ENCODE data around the gene YIPF1. TPM values are rescaled to one million over a fixed set of nuclear protein-coding genes. Genes with fewer than 3 reads are reported as not detected.

YIPF1 gene
- total RNA-seq, 2 experiments from 2014 or later = 4.3 to 5.5 TPM

DNA sequence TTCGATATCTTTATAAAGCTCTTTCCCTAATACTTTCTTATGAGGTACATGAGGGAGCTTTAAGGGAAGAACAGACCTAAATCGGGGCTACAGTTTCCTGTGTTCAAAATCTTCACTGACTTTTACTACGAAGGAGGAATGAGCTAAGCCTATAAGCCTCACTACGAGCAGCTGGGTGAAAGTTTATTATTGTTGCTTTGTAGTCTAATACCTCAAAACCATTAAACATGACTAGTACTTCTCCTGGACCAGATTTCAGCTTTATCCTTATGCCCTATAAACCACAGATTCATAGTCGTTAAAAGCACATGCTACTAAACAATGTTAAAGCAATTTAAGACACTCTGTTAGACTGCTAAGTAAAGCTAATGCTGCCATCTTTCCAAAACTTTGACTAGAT is 81.7 kb downstream of the YIPF1 start:
- POLR2A ChIA-PET = no interaction called here
- Mint-ChIP-seq H3K4me1 (ENCODE audit: low read depth) (no peaks in the 10 kb centered on the region), H3K27me3 (no peaks in the 10 kb centered on the region), H3K9me3 (no peaks in the 10 kb centered on the region), H3K36me3 (ENCODE audit: low read depth) (peaks cover 90% of the 10 kb centered on the region), H3K27ac (no peak overlapping the region), H3K4me3 (no peak overlapping the region)
- TF ChIP-seq, protein P1, sequence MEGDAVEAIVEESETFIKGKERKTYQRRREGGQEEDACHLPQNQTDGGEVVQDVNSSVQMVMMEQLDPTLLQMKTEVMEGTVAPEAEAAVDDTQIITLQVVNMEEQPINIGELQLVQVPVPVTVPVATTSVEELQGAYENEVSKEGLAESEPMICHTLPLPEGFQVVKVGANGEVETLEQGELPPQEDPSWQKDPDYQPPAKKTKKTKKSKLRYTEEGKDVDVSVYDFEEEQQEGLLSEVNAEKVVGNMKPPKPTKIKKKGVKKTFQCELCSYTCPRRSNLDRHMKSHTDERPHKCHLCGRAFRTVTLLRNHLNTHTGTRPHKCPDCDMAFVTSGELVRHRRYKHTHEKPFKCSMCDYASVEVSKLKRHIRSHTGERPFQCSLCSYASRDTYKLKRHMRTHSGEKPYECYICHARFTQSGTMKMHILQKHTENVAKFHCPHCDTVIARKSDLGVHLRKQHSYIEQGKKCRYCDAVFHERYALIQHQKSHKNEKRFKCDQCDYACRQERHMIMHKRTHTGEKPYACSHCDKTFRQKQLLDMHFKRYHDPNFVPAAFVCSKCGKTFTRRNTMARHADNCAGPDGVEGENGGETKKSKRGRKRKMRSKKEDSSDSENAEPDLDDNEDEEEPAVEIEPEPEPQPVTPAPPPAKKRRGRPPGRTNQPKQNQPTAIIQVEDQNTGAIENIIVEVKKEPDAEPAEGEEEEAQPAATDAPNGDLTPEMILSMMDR (IDR thresholded peaks at IDR 0.05) = no peak
- CTCF ChIA-PET = no interaction called here
- Histone ChIP-seq H3K4me3 (ENCODE audit: low read length) (no peak overlapping the region), H3K27me3 (ENCODE audit: control insufficient read depth in 1 of 2, insufficient read depth in 2 of 2, low read length in 2 of 2) (no peaks in the 10 kb centered on the region), H3K27ac (ENCODE audit: low read depth in 1 of 2, low read length in 2 of 2) (no peak overlapping the region), H3K36me3 (ENCODE audit: insufficient read depth, low read length) (peaks cover 53% of the 10 kb centered on the region), H3K4me1 (ENCODE audit: insufficient read depth, low read length) (no peaks in the 10 kb centered on the region), H3K9me3 (ENCODE audit: control insufficient read depth in 1 of 2, insufficient read depth in 1 of 2, low read length in 2 of 2) (no peaks in the 10 kb centered on the region)
- ATAC-seq (ENCODE audit: poor library complexity) (no peak), DNase-seq (no peak)
- intact Hi-C loops (cut with DNase I, micrococcal nuclease) = no loop called here

DNA sequence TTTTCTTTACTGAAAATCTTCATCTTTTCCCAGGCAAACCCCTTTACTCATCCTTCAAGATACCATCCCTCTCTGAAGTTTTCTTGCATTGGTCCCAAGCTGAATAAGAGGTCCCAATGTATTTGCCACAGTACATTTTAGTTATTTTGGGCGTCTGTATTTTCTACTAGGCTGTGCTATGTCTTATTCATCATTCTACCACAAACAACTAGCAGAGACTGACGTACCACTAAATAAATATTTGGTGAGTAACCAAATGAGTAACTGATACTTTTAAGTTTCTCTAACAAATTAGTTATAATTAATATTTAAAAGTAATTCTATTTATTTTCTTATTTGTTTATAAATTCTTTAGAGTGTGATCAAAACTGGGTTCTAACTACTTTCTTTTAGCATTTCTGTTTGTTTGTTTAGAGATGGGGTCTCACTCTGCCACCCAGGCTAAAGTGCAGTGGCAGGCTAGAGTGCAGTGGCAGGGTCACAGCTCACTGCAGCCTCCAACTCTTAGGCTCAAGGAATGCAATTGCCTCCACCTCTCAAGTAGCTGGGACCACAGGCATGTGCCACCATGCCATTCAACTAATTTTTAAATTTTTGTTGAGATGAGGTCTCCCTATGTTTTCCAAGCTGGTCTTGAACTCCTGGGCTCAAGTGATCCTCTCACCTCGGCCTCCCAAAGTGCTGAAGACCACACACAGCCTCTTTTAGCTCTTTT is 84.6 kb downstream of the YIPF1 start:
- H3K4me1 Mint-ChIP-seq (ENCODE audit: low read depth) = no peaks in the 10 kb centered on the region
- no peak overlapping the region for H3K4me3 ChIP-seq (ENCODE audit: low read length)
- H3K9me3 ChIP-seq (ENCODE audit: control insufficient read depth in 1 of 2, insufficient read depth in 1 of 2, low read length in 2 of 2) = no peaks in the 10 kb centered on the region
- TF ChIP-seq, protein P1 (IDR thresholded peaks at IDR 0.05) = no peak
- H3K36me3 Mint-ChIP-seq (ENCODE audit: low read depth) = peaks cover 90% of the 10 kb centered on the region
- no peak overlapping the region for H3K27ac ChIP-seq (ENCODE audit: low read depth in 1 of 2, low read length in 2 of 2)
- no peak overlapping the region for H3K27ac Mint-ChIP-seq
- ATAC-seq (ENCODE audit: poor library complexity) (no peak), DNase-seq (no peak)
- ChIA-PET POLR2A (no interaction called here), CTCF (interaction anchor here (0.6 kb wide), 1 partner anchor 51 kb away, joined by 3 read pairs; no protein-coding TSS in a partner anchor)
- no peaks in the 10 kb centered on the region for H3K9me3 Mint-ChIP-seq
- no peak overlapping the region for H3K4me3 Mint-ChIP-seq
- H3K27me3 Mint-ChIP-seq = no peaks in the 10 kb centered on the region
- H3K27me3 ChIP-seq (ENCODE audit: control insufficient read depth in 1 of 2, insufficient read depth in 2 of 2, low read length in 2 of 2) = no peaks in the 10 kb centered on the region
- intact Hi-C loops (cut with DNase I, micrococcal nuclease) = no loop called here
- H3K4me1 ChIP-seq (ENCODE audit: insufficient read depth, low read length) = no peaks in the 10 kb centered on the region
- H3K36me3 ChIP-seq (ENCODE audit: insufficient read depth, low read length) = peaks cover 68% of the 10 kb centered on the region

DNA sequence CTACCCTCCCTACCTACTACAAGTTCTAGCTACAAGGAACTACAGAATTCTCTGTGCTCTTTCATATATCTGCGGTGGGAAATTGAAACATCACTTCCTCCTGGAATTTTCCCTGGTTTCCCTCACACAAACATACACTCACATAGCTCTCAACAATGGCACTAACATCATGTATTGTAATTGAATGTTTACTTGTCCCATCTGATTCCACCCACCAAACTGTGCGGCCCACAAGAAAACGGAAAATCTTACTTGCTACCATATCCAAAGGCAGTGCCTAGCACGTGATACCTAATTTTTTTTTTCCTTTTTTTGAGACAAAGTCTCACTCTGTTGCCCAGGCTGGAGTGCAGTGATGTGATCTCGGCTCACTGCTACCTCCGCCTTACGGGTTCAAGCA is 85.4 kb downstream of the YIPF1 start:
- no peak overlapping the region for H3K27ac Mint-ChIP-seq
- peaks cover 69% of the 10 kb centered on the region for H3K36me3 ChIP-seq (ENCODE audit: insufficient read depth, low read length)
- H3K9me3 ChIP-seq (ENCODE audit: control insufficient read depth in 1 of 2, insufficient read depth in 1 of 2, low read length in 2 of 2) = no peaks in the 10 kb centered on the region
- H3K4me1 ChIP-seq (ENCODE audit: insufficient read depth, low read length) = no peaks in the 10 kb centered on the region
- H3K9me3 Mint-ChIP-seq = no peaks in the 10 kb centered on the region
- no peaks in the 10 kb centered on the region for H3K27me3 Mint-ChIP-seq
- H3K4me3 ChIP-seq (ENCODE audit: low read length) = no peak overlapping the region
- no peak overlapping the region for H3K4me3 Mint-ChIP-seq
- DNase-seq = no peak
- ChIA-PET POLR2A (no interaction called here), CTCF (no interaction called here)
- no peak overlapping the region for H3K27ac ChIP-seq (ENCODE audit: low read depth in 1 of 2, low read length in 2 of 2)
- no peaks in the 10 kb centered on the region for H3K4me1 Mint-ChIP-seq (ENCODE audit: low read depth)
- peaks cover 91% of the 10 kb centered on the region for H3K36me3 Mint-ChIP-seq (ENCODE audit: low read depth)
- no peak for ATAC-seq (ENCODE audit: poor library complexity)
- TF ChIP-seq, protein P1 (IDR thresholded peaks at IDR 0.05) = no peak
- intact Hi-C loops (cut with DNase I, micrococcal nuclease) = no loop called here
- no peaks in the 10 kb centered on the region for H3K27me3 ChIP-seq (ENCODE audit: control insufficient read depth in 1 of 2, insufficient read depth in 2 of 2, low read length in 2 of 2)

Other genes starting within 250 kb of the YIPF1 start
- gene GLIS1, start 150.6 kb downstream of the YIPF1 start, total RNA-seq = not detected
- 1 to 10 TPM; 5.4 to 8.1 TPM for gene NDC1, start 51.5 kb downstream of the YIPF1 start, total RNA-seq
- gene DIO1, start 4.4 kb upstream of the YIPF1 start, total RNA-seq = not detected
- 10 to 100 TPM; 12.7 to 13.9 TPM for gene IFT25, start 55.9 kb upstream of the YIPF1 start, total RNA-seq
- 1 to 10 TPM; 3.9 to 5.0 TPM for gene LRRC42, start 56.6 kb upstream of the YIPF1 start, total RNA-seq
- gene LDLRAD1, start 128.4 kb upstream of the YIPF1 start, total RNA-seq = not detected
- 100 to 1,000 TPM; 128 TPM for gene TMEM59, start 163.4 kb upstream of the YIPF1 start, total RNA-seq
- gene TCEANC2, start 163.8 kb upstream of the YIPF1 start, total RNA-seq = 1 to 10 TPM; 2.3 to 2.7 TPM